SK-N-MC (cell line): ENCODE data around the gene SUN1.

Experiments
- EZH2 ChIP-seq: fragments of 200-600 bp; sonication (generic); IDR thresholded peaks from one replicate; pipeline ENCODE4 v1.6.1; 2017; ENCODE audit warnings: antibody characterized with exemption
- POLR2AphosphoS5 ChIP-seq: IDR thresholded peaks from 2 replicates; pipeline ENCODE4 v1.6.1; 2012; ENCODE audit warnings: mild to moderate bottlenecking, low read depth, low read length, borderline replicate concordance

- TF ChIP-seq POLR2AphosphoS5 (no peak), EZH2 (no peak)
Measured at GRCh38 chr7:851204-851603, 18.9 kb downstream of the SUN1 start.
